LoVo (cell line): ENCODE results near the gene RSPH1.

Experiments
- DNase-seq: peaks from one replicate; pipeline ENCODE4 v3.0.0-alpha.2; 2016; ENCODE audit warnings: low spot score

RSPH1 gene

DNA sequence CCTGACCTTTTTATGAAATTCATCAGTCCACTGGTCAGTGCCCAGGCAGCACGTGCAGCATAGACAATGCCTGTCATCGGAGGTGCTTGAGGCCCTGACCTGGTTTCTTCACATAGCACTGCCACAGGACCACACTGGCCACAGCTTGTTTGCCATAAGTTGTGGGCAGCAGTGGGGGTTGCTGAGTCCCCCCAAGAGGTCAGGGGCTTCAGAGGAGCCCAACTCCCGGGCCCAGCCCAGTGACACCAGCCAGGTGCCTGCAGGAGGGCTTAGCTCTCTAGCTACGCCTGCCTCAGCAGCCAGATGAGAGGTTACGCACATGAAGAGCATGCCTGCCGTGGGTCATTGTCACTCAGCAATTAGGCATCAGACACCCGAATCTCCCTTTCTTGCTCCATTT is 50.7 kb downstream of the RSPH1 start:
- DNase-seq: no peak

DNA sequence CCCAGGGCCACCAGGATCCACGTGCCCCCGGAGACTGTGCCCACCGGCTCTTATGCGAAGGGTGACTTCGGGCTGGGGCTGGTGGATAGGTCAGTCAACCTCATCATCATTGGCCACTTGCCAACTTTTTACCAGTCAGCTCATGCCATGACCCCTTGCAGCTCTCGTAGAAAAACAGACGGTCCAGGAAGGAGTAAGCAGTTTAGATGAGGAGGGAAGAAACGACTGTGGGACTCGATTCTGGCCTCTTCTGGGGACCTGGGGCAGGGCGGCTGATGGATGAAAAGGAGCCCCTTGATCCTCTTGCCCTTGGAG is 51.3 kb downstream of the RSPH1 start:
- no peak for DNase-seq

- no peak for DNase-seq
Measured at GRCh38 chr21:42443876-42444744, 51.9 kb downstream of the RSPH1 start.

GRCh38 chr21:42443181-42443785 is 52.7 kb downstream of the RSPH1 start:
- DNase-seq: no peak

GRCh38 chr21:42441963-42442362 is 54.1 kb downstream of the RSPH1 start:
- no peak for DNase-seq

DNA sequence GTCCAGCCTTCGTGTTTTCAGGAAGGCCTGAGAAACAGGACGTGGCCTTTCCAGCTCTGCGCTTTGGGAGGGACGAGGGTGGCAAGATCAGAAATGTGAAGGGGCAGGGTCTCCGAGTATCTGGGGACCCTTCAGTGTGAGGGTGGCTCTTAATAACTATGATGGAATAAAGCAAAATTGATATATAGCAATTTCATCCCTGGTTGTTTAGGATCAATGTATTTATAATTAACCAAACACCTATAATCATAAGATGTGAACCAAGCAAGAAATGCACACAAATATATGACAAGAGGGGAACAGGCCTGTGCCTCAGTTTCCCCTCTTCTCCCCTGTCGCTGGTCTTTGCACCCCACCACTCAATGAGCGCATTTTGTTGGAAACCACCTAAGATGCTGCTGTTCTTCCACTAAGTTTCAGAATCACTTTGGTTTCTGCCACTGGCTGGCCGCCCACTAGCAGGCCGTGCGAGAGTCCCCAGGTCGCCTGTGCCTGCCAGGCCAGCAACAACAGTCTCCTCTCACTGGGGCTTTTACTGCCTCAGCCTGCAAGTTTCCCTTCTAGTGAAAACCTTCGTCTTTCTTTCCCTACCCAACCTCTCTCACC is 55.7 kb downstream of the RSPH1 start:
- DNase-seq: no peak

GRCh38 chr21:42439284-42440186 is 56.5 kb downstream of the RSPH1 start:
- DNase-seq: no peak

- no peak for DNase-seq
Measured at GRCh38 chr21:42438316-42439205, 57.5 kb downstream of the RSPH1 start.

DNA sequence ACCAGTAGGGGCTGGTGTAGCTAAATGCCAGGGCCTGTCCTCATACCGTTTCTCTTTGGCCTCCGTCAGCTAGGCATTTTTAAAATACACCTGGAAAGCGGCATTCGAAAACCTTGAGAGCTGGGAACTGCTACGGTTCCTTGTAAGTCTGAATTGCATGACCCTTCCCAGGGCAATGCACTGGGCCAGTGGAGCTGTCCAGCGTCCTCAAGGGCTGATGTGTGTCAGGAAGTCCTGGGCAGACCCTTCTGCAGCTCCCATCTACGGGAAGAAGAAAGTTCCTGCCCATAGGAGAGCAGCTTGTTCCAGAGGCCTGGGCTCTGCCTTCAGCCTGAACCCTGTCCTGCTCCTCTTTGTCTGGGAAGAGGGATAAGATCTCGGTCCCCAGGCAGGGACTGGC is 58.2 kb downstream of the RSPH1 start:
- no peak for DNase-seq

DNA sequence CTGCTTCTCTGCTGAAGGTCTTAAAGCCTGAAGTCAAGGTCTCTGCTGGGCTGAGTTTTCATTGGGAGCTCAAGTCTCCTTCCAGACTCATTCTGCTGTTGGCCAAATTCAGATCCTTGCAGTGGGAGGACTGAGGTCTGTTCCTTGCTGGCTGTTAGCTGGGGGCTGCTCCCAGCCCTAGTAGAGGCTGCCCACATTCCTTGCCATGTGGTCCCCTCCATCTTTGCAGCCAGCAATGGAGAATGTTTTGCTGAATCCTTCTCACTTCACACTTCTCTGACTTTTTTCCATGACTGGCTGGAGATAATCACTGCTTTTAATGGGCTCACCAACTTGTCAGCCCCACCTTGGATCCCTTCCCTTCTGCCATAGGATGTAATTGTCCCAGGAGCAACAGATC is 59.1 kb downstream of the RSPH1 start:
- no peak for DNase-seq

- no peak for DNase-seq
Measured at GRCh38 chr21:42435833-42436232, 60.2 kb downstream of the RSPH1 start.

DNA sequence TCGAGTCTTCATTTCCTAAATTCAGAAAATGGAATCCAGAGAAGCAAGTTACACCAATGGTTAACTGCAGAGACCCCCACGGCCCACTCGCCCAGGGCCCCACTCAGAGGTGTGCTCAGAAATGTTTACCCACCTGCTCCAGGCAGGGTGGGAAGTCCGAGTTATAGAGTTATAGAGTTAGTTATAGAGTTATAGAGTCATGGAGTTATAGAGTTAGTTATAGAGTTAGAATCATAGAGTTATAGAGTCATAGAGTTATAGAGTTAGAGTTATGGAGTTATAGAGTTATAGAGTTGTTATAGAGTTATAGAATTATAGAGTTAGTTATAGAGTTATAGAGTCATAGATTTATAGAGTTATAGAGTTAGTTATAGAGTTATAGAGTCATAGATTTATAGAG is 60.6 kb downstream of the RSPH1 start:
- no peak for DNase-seq

DNA sequence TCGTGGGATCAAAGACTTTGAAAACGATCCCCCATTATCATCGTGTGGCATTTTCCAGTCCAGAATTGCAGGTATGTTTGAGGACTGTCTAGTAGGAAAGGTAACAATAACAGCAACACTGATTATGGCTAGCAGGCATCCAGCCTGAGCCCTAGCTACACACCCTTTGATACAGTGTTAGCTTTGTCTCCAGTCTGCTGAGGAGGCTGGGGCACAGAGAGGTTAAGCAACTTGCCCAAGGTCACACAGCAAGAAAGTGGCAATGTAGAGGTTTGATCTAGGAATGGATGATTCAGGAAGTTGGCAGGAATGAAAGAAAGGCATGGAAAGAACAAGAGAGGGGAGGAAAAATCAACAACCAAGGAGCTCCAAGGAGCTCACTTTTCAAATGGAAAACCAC is 61.1 kb downstream of the RSPH1 start:
- no peak for DNase-seq

DNA sequence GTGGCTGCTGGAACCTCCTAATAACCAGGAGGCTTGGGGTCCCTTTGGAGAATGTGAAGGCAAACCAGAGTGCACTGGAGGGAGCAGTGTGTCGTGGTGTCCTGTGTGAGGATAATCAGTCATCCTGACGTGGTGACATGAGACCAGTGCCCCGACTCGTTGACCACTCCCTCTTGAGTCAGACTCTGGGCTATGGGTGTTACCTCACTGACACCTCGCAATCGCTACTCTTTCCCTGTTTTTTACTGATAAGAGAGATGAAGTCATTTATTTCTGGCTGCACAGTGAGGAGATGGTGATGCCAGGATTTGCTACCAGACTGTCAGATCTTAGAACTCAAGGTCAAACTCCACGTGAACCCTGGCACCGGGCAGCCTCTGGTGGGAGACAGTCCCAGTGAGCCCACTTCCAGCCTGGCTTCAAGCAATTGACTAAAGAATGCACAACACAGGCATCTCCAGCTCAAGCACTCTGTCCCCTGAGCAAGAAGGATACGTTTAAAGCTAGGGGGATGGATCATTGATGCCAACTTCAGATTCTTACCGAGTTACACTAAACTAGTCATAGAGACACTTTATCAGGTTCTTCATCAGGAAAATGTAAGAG is 62.0 kb downstream of the RSPH1 start:
- peak; percentile 54 for DNase-seq

DNA sequence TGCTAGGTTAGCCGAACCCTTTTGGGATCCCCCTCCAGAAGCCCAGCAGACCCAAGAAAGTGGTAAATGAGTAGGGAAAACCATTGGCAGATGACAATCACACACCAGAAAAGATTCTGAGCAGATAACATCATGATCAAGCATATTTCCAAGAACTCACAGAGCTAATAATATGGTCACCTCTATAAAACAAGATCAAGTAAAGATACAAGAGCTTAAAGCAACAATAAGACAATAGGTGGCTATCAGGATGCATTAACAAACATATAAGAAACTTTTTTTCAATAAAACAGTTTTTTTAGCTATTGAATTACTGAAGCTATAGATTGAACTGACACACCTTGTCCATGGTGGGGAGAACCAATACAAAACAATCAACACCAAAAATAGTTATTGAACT is 63.3 kb downstream of the RSPH1 start:
- no peak for DNase-seq

DNA sequence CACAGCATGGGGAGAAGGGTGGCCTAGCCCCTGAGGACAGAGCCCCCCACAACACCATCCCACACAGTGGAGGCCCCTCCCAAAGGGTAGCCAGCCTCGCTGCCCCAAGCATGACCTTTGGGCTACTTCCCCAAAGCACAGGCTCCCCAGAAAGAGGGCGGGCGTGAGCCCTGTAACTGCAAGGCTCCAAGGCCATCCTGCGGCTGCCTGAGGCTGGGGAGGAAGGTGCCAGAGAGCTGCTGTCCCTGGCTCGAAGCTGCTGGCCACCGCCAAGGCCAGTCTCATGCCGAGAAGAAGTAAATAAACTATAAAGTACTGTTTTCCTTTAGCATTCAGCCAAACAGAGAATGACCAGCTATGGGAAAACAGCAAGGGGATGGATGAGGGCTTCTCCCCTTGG is 64.8 kb downstream of the RSPH1 start:
- DNase-seq: no peak

- DNase-seq: no peak
Measured at GRCh38 chr21:42430521-42430920, 65.5 kb downstream of the RSPH1 start.

- no peak for DNase-seq
Measured at GRCh38 chr21:42429856-42430255, 66.2 kb downstream of the RSPH1 start.

DNA sequence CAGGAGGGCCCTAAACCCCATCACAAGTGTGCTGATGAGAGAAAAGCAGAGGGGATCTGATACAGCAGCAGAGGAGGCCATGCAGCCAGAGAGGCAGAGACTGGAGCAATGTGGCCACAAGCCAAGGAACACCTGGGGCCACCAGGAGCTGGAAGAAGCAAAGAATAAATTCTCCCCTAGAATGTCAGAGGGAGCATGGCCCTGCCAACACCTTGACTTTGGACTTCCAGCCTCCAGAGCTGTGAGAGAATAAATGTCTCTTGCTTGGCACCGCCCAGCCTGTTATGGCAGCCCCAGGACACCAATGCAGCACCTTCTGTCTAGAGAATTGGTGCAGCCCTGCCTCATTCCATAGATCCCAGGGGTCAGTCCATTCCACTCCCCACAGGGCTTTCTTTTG is 67.0 kb downstream of the RSPH1 start:
- DNase-seq: no peak

- no peak for DNase-seq
Measured at GRCh38 chr21:42427809-42428419, 68.1 kb downstream of the RSPH1 start.
